HG03039 (cell line): ENCODE data around the gene CNOT3.

Experiments used
- ATAC-seq: cut with Tn5 transposase; IDR thresholded peaks from one replicate; pipeline ENCODE4 v1.9.1; 2021; ENCODE audit warnings: mild to moderate bottlenecking, moderate library complexity; ENCODE audit not compliant: unreplicated experiment

CNOT3 gene

DNA sequence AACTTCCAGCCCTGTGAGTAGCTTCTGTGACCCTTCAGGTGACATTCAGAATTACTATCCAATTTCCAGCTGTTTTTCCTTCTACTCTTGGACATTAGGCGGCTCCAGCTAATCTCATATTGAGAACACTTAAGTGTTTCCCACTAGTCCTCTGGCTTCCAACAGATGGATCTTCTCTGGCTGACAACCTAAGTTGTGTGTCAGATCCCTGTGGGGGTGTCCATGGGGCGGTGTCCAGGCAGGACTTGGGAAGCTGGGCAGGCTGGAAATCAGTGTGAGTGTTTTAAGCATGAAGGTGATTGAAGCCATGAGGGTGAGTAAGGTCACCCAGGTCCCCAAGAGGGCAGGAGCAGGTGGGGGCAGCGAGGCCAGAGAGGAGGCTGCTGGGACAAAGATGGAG is 10.1 kb downstream of the CNOT3 start:
- ATAC-seq, result no peak

DNA sequence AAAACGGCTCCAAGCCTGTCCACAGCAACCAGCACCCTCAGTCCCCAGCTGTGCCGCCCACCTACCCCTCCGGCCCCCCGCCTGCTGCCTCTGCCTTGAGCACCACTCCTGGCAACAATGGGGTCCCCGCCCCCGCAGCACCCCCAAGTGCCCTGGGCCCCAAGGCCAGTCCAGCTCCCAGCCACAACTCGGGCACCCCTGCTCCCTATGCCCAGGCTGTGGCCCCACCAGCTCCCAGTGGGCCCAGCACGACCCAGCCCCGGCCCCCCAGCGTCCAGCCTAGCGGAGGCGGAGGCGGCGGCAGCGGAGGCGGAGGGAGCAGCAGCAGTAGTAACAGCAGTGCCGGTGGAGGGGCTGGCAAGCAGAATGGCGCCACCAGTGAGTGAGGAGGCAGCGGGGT is 10.6 kb downstream of the CNOT3 start:
- ATAC-seq, result no peak

- no peak for ATAC-seq
These were observed 11.7 kb downstream of the CNOT3 start for GRCh38 chr19:54149021-54149812.

- no peak for ATAC-seq
These were observed 13.9 kb downstream of the CNOT3 start for GRCh38 chr19:54151362-54152035.

GRCh38 chr19:54152267-54152666 is 14.7 kb downstream of the CNOT3 start:
- ATAC-seq, result no peak

- ATAC-seq, result no peak
These were observed 15.4 kb downstream of the CNOT3 start for GRCh38 chr19:54152878-54153524.

DNA sequence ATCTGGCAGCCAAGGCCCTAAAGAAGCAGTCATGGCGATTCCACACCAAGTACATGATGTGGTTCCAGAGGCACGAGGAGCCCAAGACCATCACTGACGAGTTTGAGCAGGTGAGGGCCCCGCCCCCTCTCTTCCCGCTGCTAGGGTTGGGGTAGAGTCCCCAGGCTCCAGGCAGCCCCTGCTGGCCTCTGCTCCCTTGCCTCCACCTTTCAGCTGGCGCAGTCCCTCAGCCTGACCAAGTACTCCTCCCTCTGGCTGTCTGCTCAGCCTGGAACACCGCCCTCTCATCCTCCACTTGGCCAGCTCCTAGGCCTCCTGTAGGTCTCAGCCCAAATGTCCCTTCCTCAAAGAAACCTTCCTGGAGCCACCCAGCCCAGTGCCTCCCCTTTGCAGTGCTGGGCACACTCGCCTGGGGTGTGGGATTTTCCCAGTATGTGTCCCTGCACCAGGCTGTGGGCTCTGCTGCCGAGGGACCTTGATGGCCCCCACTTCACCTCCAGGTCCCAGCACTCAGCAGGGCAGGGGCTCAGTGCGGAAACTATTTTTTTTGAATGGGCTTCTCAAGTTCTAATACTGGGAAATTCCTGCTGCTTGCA is 16.3 kb downstream of the CNOT3 start:
- ATAC-seq, result no peak

DNA sequence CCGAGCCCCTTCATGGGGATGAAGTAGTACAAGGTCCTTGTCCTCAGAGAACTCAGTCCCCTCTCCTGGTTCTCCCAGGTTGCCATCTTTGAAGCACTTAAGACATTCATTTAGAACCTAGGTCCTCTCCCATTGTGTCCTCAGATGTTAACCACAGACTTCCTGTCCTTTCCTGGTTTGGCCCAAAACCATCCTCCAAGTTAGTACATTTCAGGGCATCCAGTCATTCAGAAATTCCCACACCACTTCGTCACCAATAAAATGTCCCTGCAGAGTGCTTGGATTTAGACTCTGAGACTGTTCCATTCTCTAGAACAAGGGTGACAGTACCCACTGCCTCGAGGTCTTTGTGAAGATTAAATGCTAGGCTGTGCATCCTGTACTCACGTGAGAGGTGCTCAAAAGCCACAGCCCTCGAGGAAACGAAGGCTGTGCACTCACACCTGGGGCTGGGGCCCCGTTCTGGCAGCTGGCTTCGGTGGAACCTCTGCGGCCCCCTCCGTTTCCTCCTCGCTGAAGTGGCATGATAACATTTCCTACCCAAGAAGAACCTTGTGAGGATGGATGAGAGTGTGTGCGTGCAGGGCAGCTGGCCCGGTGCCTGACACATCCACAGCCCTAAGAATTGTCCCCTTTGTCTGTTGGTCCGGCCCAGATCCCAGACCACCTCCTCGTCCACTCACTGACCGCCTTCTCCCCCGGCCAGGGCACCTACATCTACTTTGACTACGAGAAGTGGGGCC is 17.2 kb downstream of the CNOT3 start:
- no peak for ATAC-seq

GRCh38 chr19:54155694-54156093 is 18.1 kb downstream of the CNOT3 start:
- ATAC-seq, result no peak

GRCh38 chr19:54156490-54156889 is 18.9 kb downstream of the CNOT3 start:
- ATAC-seq, result no peak

GRCh38 chr19:54156953-54157352 is 19.4 kb downstream of the CNOT3 start:
- ATAC-seq, result no peak

DNA sequence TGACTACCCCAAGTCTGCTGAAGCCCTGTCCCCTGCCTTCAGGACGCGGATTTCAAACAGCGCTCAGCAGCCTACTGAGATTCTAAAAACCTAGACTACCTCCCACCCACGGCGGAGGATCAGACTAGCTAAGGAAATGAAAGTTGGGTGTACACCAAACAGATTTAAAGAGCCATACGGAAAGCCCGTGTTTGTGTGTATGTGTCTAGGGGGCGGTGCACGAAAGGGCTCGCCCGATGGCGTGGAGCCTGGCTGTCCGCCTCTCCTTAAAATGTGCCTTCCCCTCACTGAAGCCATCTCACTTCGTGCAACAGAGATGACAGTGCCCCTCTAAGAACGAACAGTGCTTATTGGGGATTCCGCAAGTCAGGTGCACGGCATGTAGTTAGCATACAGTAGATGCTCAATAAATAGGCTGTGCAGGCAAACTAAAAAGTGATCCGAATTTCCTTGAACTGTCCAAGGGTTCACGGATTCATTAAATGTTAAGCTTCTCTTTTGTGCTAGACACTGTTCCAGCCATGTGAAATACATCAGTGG is 21.3 kb downstream of the CNOT3 start:
- no peak for ATAC-seq

DNA sequence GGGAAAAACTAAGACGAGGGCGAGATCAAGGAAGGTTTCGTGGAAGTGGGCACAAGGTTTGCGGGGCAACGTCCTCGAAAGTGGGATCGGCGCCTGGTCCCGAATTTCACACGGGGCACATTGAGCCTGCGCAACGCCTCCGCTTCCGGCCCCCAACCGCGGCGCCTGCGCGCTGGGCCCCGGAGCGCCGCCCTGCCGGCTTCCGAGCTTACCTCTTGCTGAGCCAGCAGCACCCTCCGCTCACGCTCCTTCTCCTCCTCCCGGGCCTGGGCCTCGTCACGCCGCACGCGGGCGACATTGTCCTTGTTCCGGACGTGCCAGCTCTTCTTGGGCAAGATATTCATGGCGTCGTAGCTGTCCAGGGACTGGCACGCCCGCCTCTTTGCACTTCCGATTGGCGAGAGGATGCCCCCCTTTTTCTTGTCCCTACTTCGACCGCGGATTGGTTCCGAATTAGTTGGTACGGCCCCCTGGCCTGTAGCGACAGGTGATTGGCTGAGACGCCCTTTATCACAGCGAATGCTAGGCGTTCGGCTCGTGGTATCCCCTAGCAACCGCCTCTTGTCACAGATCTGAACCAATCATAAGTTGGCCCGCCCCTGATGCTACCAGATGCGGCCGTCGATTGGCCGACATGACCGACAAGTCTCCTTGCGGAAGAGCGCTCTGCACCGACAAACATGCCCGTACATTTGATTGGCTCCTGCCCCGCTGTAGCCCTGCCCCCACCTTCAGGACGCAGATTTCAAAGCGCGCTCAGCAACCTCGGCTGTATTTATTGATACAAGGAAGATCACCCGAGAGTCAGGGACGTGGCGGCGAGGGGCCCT is 22.0 kb downstream of the CNOT3 start, which contains the start of gene LENG1:
Gene LENG1, minus strand, starts transcription at position 370 of the 830 bp plus-strand sequence. Its CDS starts 26 bp downstream, at position 344.
- ATAC-seq, result peak; percentile 88

- ATAC-seq, result no peak
These were observed 22.7 kb downstream of the CNOT3 start for GRCh38 chr19:54160182-54160811.

GRCh38 chr19:54160854-54161253 is 23.3 kb downstream of the CNOT3 start:
- no peak for ATAC-seq

DNA sequence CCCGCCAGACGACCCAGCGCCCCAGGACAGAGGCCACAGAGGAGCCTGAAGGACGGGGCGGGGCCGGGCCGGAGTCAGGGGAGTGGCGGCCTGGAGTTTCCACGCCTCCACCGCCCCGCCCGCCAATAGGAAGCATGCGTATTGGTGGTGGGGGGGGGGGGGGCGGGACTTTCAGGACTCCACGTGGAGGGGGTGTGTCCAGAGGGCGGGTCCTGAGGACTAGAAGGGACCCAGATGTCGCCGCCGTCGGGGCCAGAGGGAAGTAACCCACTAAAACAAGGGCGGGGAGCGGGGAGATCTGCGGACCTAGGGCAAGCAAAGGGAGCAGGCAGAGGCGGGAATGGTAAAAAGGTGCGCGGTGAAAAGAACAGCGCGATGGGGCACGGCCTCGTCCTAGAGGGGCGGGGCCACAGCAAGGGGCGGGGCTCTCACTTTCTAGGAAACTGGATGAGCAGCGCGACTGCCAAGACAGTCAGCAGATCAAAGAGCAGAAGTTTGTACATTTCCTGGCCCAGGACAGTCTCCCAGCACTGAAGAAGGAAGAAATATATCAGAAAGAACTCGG is 24.8 kb downstream of the CNOT3 start:
- ATAC-seq, result no peak

DNA sequence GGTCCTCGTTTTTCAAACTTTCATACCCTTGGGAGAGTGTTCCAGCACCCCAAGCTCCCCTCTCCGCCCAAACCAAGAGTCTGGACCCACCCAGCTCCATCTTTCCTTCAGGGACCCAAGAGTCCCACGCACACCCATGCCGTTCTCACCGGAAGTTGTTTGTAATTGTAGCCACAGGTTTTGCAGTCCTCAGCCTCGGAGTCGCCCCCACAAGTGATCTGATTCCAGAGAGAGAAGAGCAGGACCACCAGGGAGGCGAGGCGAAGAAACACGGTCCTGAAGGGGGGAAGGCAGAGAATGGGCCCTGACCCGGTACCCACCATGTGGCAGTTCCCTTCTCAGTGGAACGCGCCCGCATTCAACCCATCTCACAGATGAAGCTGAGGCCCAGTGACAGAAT is 25.3 kb downstream of the CNOT3 start:
- no peak for ATAC-seq

DNA sequence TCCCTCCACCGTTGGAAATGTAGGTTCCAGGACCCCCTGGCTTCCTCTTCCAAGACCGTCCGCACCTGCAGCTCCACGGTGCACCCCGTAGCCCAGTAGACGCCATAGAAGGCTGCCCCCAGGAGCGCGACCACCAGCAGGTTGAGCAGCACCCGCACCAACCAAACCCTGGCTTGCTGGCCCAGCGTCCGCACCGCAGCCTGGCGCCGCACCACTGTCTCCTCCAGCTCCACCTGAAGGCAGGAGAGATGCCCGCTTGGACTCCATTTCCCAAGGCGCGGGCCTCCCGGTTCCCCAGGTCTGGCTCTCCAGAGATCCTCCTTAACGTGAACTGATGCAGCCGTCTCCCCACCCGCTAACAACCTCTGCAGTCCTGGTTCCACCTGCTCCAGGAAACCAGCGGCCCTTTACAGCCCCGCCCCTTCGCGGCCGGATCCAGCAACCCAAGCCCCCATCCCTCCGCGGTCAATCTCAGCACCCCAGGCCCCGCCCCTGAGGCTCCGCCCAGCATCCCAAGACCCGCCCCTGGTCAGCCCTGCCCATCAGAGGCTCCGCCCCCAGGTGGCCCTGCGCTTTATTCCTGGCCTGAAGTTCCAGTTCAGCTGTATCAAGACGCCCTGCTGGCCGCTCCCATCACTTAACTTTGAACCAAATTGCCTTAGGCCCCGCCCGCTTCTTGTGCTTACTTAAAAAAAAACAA is 27.0 kb downstream of the CNOT3 start:
- no peak for ATAC-seq
